Liver (tissue), 9 donors: ENCODE results near the gene TMPRSS6. TPM values are rescaled to one million over a fixed set of nuclear protein-coding genes. Genes with fewer than 3 reads are reported as not detected.
A peak's percentile ranks its signal among the peaks of the same experiment; 100 is the strongest.

Source experiments
- DNase-seq: peaks from one replicate; pipeline ENCODE4 v3.0.0-alpha.2; 2017; ENCODE audit warnings: low spot score
- H3K27ac ChIP-seq, 2 donors: one replicate each; pipeline ENCODE4 v1.7.0; 2013; ENCODE audit warnings: inconsistent platforms in 2 of 2, low read length in 2 of 2, control low read depth in 1 of 2, low read depth in 1 of 2, mild to moderate bottlenecking in 1 of 2
- H3K27me3 ChIP-seq, 4 donors: one replicate each; pipeline versions ENCODE4 v1.6.1 to v1.7.0; 2013; ENCODE audit warnings: low read length in 3 of 4, inconsistent platforms in 1 of 4, mild to moderate bottlenecking in 1 of 4, moderate library complexity in 1 of 4; ENCODE audit not compliant: control insufficient read depth in 4 of 4, insufficient read depth in 4 of 4
- H3K36me3 ChIP-seq, 4 donors: one replicate each; pipeline versions ENCODE4 v1.6.1 to v1.7.0; 2013; ENCODE audit warnings: low read length in 3 of 4, mild to moderate bottlenecking in 3 of 4, low read depth in 1 of 4, moderate library complexity in 1 of 4; ENCODE audit not compliant: control insufficient read depth in 4 of 4, insufficient read depth in 3 of 4
- H3K4me1 ChIP-seq, 4 donors: one replicate each; pipeline versions ENCODE4 v1.6.1 to v1.7.0; 2013; ENCODE audit warnings: low read length in 3 of 4, mild to moderate bottlenecking in 3 of 4, moderate library complexity in 1 of 4; ENCODE audit not compliant: control insufficient read depth in 4 of 4, insufficient read depth in 4 of 4
- H3K4me3 ChIP-seq, 3 donors: one replicate each; pipeline versions ENCODE4 v1.6.1 to v1.7.0; 2013; ENCODE audit warnings: low read length in 3 of 3, control low read depth in 1 of 3, low read depth in 1 of 3, mild to moderate bottlenecking in 1 of 3
- H3K9ac ChIP-seq, 2 donors: one replicate each; pipeline ENCODE4 v1.7.0; 2013; ENCODE audit warnings: low read length in 2 of 2, mild to moderate bottlenecking in 2 of 2, moderate library complexity in 2 of 2, control low read depth in 1 of 2, low read depth in 1 of 2
- H3K9me3 ChIP-seq, 4 donors: one replicate each; pipeline versions ENCODE4 v1.6.1 to v1.7.0; 2013; ENCODE audit warnings: low read length in 3 of 4; ENCODE audit not compliant: control insufficient read depth in 4 of 4
- CTCF ChIP-seq: fragments of 150-350 bp; IDR thresholded peaks from 2 replicates; pipeline ENCODE4 v1.5.1; 2017; ENCODE audit warnings: improper control_type of control experiment, low read depth, low read length; ENCODE audit not compliant: missing input control
- EGR1 ChIP-seq, 2 donors: IDR thresholded peaks; 2 replicates each; pipeline ENCODE4 v1.6.1; 2016 to 2018; ENCODE audit warnings: antibody characterized with exemption in 2 of 2, low read depth in 2 of 2
- FOXA1 ChIP-seq: IDR thresholded peaks from 2 replicates; pipeline ENCODE4 v1.6.1; 2016; ENCODE audit warnings: antibody characterized with exemption
- FOXA2 ChIP-seq: IDR thresholded peaks from 2 replicates; pipeline ENCODE4 v1.6.1; 2016; ENCODE audit warnings: antibody characterized with exemption
- GABPA ChIP-seq, 2 donors: IDR thresholded peaks in 1 of 2; conservative IDR thresholded peaks in 1 of 2; 2 replicates each; pipeline ENCODE4 v1.6.1; 2016; ENCODE audit warnings: antibody characterized with exemption in 2 of 2, mild to moderate bottlenecking in 1 of 2, moderate library complexity in 1 of 2
- HNF4A ChIP-seq, 2 donors: conservative IDR thresholded peaks; 2 replicates each; pipeline ENCODE4 v1.6.1; 2016; ENCODE audit warnings: antibody characterized with exemption in 2 of 2, mild to moderate bottlenecking in 2 of 2
- HNF4G ChIP-seq: IDR thresholded peaks from 2 replicates; pipeline ENCODE4 v1.6.1; 2016; ENCODE audit warnings: antibody characterized with exemption
- JUND ChIP-seq, 2 donors: IDR thresholded peaks; 2 replicates each; pipeline ENCODE4 v1.6.1; 2016; ENCODE audit warnings: antibody characterized with exemption in 2 of 2
- MAX ChIP-seq: IDR thresholded peaks from 2 replicates; pipeline ENCODE4 v1.6.1; 2016; ENCODE audit warnings: antibody characterized with exemption
- NR2F2 ChIP-seq: IDR thresholded peaks from 2 replicates; pipeline ENCODE4 v1.6.1; 2016; ENCODE audit warnings: antibody characterized with exemption
- RAD21 ChIP-seq, 2 donors: IDR thresholded peaks; 2 replicates each; pipeline ENCODE4 v1.6.1; 2016; ENCODE audit warnings: antibody characterized with exemption in 2 of 2, mild to moderate bottlenecking in 2 of 2
- REST ChIP-seq: IDR thresholded peaks from 2 replicates; pipeline ENCODE4 v1.6.1; 2016; ENCODE audit warnings: antibody characterized with exemption, mild to moderate bottlenecking
- RXRA ChIP-seq, 2 donors: IDR thresholded peaks; 2 replicates each; pipeline ENCODE4 v1.6.1; 2017 to 2018; ENCODE audit warnings: antibody characterized with exemption in 2 of 2, mild to moderate bottlenecking in 1 of 2
- SP1 ChIP-seq: IDR thresholded peaks from 2 replicates; pipeline ENCODE4 v1.6.1; 2018; ENCODE audit warnings: antibody characterized with exemption, mild to moderate bottlenecking
- TAF1 ChIP-seq: conservative IDR thresholded peaks from 2 replicates; pipeline ENCODE4 v1.6.1; 2016; ENCODE audit warnings: antibody characterized with exemption, mild to moderate bottlenecking
- YY1 ChIP-seq: IDR thresholded peaks from 2 replicates; pipeline ENCODE4 v1.6.1; 2016; ENCODE audit warnings: antibody characterized with exemption, mild to moderate bottlenecking
- ZBTB33 ChIP-seq: IDR thresholded peaks from 2 replicates; pipeline ENCODE4 v1.6.1; 2016; ENCODE audit warnings: antibody characterized with exemption
- WGBS: extraction: QIAGEN DNeasy Blood & Tissue Kit; methylation state at CpG from one replicate; pipeline ENCODE4 v1.1.7; 2013; 5-methylcytosine and 5-hydroxymethylcytosine counted together
- polyA plus RNA-seq, 2 donors: library from polyadenylated mRNA; stranded (reverse) in 1 of 2; unstranded in 1 of 2; fragments of 200-250 nt in 1 of 2; fragments of >200 nt in 1 of 2; fragmentation: Nextera tagmentation in 1 of 2; extraction: Ambion mirVana in 1 of 2; gene quantifications; one replicate each; pipeline versions ENCODE4 v1.2.1 to v1.2.3, GENCODE V29; 2013 to 2015
- total RNA-seq, 2 donors: library from RNA; depleted of rRNA; stranded (reverse); fragments of >200 nt; gene quantifications; one replicate each; pipeline ENCODE4 v1.2.3, GENCODE V29; 2014
- TF ChIP-seq, protein P1 (sequence below): IDR thresholded peaks from 2 replicates; pipeline ENCODE4 v1.6.1; 2016; ENCODE audit warnings: antibody characterized with exemption
- donor health status: healthy.
- donor health status: healthy.
- donor health status: healthy.
- donor health status: healthy.
- donor health status: healthy.

Gene TMPRSS6
- total and polyA plus RNA-seq, 4 donors: 12.6 to 47.1 (median 39.9) TPM

DNA sequence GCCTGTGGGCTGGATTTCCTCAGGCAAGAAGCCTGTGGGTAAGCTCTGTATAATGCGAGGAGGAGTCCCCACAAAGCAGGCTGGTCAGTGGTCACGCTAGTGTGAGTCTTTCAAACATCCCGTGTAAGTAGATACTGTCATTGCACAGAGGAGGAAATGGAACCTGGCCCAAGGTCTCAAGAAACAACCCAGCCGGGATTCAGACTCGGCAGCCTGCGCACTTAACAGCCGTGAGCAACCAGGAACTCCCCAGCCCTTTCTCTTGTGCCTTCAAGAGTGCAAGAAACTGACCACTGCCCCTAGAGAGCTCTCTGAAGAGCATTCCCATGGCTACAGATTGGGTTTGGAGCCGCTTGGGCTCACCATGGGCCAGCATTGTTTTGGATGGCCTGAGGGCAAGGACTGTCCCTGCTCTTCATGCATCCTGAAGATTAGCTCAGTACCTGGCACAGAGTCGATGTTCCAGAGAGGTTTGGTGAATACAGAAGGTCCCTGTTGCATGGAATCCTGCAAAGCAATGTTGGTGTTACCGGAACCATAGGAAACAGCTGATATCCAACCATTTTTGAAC lies 83.9 kb downstream of the TMPRSS6 start:
- H3K9ac ChIP-seq: peak overlapping the region; percentile 51 to 68
- H3K27me3 ChIP-seq: no peaks in the 10 kb centered on the region
- peak overlapping the region; percentile 91 to 93 for H3K27ac ChIP-seq
- 21% methylated on average over 10 of the region's 10 CpGs for WGBS
- no peak for DNase-seq
- no peaks in the 10 kb centered on the region for H3K9me3 ChIP-seq
- H3K4me1 ChIP-seq: peaks cover 9 to 91% (median 73%) of the 10 kb centered on the region in 4 donors
- H3K4me3 ChIP-seq: peak overlapping the region; percentile 1 to 79 (median 54)
- H3K36me3 ChIP-seq: peaks cover 5 to 21% (median 14%) of the 10 kb centered on the region in 4 donors
- TF ChIP-seq RXRA (IDR thresholded peaks at IDR 0.05): no peak
- TF ChIP-seq CTCF: no peak

- WGBS: 38% methylated on average over 71 of the region's 71 CpGs
- peaks cover 7 to 85% (median 66%) of the 10 kb centered on the region in 4 donors for H3K4me1 ChIP-seq
- no peaks in the 10 kb centered on the region for H3K27me3 ChIP-seq
- H3K9me3 ChIP-seq: no peaks in the 10 kb centered on the region
- H3K4me3 ChIP-seq: peak overlapping the region; percentile 1 to 79 (median 54)
- H3K9ac ChIP-seq: peak overlapping the region; percentile 51 to 68
- H3K27ac ChIP-seq: peak overlapping the region; percentile 91 to 93
- TF ChIP-seq TAF1 (peak; percentile 45), YY1 (no peak), REST (no peak), RXRA (IDR thresholded peaks at IDR 0.05) (peak; percentile 23 to 73), HNF4A (conservative IDR thresholded peaks at IDR 0.05) (peak in 1 of 2 donors; percentile 55), RAD21 (IDR thresholded peaks at IDR 0.05) (no peak), JUND (IDR thresholded peaks at IDR 0.05) (no peak), FOXA1 (no peak), GABPA (IDR thresholded peaks at IDR 0.05 in 1 of 2, conservative IDR thresholded peaks at IDR 0.05 in 1 of 2) (no peak), SP1 (peak; percentile 6), ZBTB33 (no peak), EGR1 (IDR thresholded peaks at IDR 0.05; ENCODE audit: low read depth in 2 of 2) (peak in 1 of 2 donors; percentile 40), FOXA2 (no peak), MAX (no peak), HNF4G (no peak), NR2F2 (peak; percentile 48), CTCF (no peak)
- TF ChIP-seq, protein P1, sequence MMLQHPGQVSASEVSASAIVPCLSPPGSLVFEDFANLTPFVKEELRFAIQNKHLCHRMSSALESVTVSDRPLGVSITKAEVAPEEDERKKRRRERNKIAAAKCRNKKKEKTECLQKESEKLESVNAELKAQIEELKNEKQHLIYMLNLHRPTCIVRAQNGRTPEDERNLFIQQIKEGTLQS: no peak
- DNase-seq: no peak
- H3K36me3 ChIP-seq: peaks cover 5 to 20% (median 13%) of the 10 kb centered on the region in 4 donors
Measured at GRCh38 chr22:37024339-37025157, 85.0 kb downstream of the TMPRSS6 start.
